Astrocyte (in vitro differentiated cells and primary cell): ENCODE measurements around the gene SNX13. TPM values are rescaled to one million over a fixed set of nuclear protein-coding genes. Genes with fewer than 3 reads are reported as not detected.

Experiments
- DNase-seq: peaks from one replicate; pipeline ENCODE4 v3.0.0-alpha.2; 2010; ENCODE audit warnings: low read depth
- FAIRE-seq: peaks from 2 replicates; lab custom pipeline; 2011; peaks lifted over from hg19 to GRCh38; lab: Jason Lieb, UNC
- H2AFZ ChIP-seq: 2 replicates; pipeline ENCODE4 v1.6.0; 2012; ENCODE audit warnings: low read depth, low read length, inconsistent platforms
- H3K27ac ChIP-seq: 2 replicates; pipeline ENCODE4 v1.5.1; 2011; ENCODE audit warnings: low read depth, low read length, inconsistent platforms
- H3K27me3 ChIP-seq: 2 replicates; pipeline ENCODE4 v1.6.0; 2011; ENCODE audit warnings: low read length, inconsistent platforms; ENCODE audit not compliant: insufficient read depth
- H3K36me3 ChIP-seq: 2 replicates; pipeline ENCODE4 v1.5.1; 2011; ENCODE audit warnings: low read length, inconsistent platforms; ENCODE audit not compliant: insufficient read depth
- H3K4me1 ChIP-seq: 2 replicates; pipeline ENCODE4 v1.5.1; 2011; ENCODE audit warnings: low read length, inconsistent platforms; ENCODE audit not compliant: insufficient read depth
- H3K4me2 ChIP-seq: 2 replicates; pipeline ENCODE4 v1.6.0; 2012; ENCODE audit warnings: low read length, inconsistent platforms
- H3K4me3 ChIP-seq: 2 replicates; pipeline ENCODE4 v1.5.1; 2011; ENCODE audit warnings: low read depth, mild to moderate bottlenecking, low read length, inconsistent platforms; ENCODE audit not compliant: insufficient read depth
- H3K79me2 ChIP-seq: 2 replicates; pipeline ENCODE4 v1.6.0; 2012; ENCODE audit warnings: mild to moderate bottlenecking, low read length, inconsistent platforms; ENCODE audit not compliant: insufficient read depth
- H3K9ac ChIP-seq: 2 replicates; pipeline ENCODE4 v1.6.0; 2012; ENCODE audit warnings: mild to moderate bottlenecking, low read length, inconsistent platforms
- H3K9me3 ChIP-seq: 2 replicates; pipeline ENCODE4 v1.5.1; 2012; ENCODE audit warnings: low read depth, mild to moderate bottlenecking, low read length, inconsistent platforms; ENCODE audit not compliant: insufficient read depth
- H4K20me1 ChIP-seq: 2 replicates; pipeline ENCODE4 v1.6.0; 2012; ENCODE audit warnings: low read length, inconsistent platforms; ENCODE audit not compliant: insufficient read depth
- H3K27ac Mint-ChIP-seq: one replicate; pipeline ENCODE4 v1.8.0; 2021; ENCODE audit warnings: mild to moderate bottlenecking, mixed read lengths; ENCODE audit not compliant: unreplicated experiment
- H3K27me3 Mint-ChIP-seq: one replicate; pipeline ENCODE4 v1.8.0; 2021; ENCODE audit warnings: low read depth, mixed read lengths; ENCODE audit not compliant: unreplicated experiment
- H3K36me3 Mint-ChIP-seq: one replicate; pipeline ENCODE4 v1.8.0; 2021; ENCODE audit warnings: low read depth, mixed read lengths; ENCODE audit not compliant: unreplicated experiment
- H3K4me1 Mint-ChIP-seq: one replicate; pipeline ENCODE4 v1.8.0; 2021; ENCODE audit warnings: low read depth, mixed read lengths; ENCODE audit not compliant: unreplicated experiment
- H3K4me3 Mint-ChIP-seq: one replicate; pipeline ENCODE4 v1.8.0; 2021; ENCODE audit warnings: mild to moderate bottlenecking, moderate library complexity, mixed read lengths; ENCODE audit not compliant: unreplicated experiment
- H3K9me3 Mint-ChIP-seq: one replicate; pipeline ENCODE4 v1.8.0; 2021; ENCODE audit warnings: mild to moderate bottlenecking, mixed read lengths; ENCODE audit not compliant: unreplicated experiment
- EZH2 ChIP-seq: IDR thresholded peaks from 2 replicates; pipeline ENCODE4 v1.6.1; 2012; ENCODE audit warnings: mild to moderate bottlenecking, low read length, inconsistent platforms; ENCODE audit not compliant: insufficient read depth
- total RNA-seq: library from RNA; stranded (reverse); gene quantifications from 2 replicates; pipeline ENCODE4 v1.2.1, GENCODE V29; 2021
- TF ChIP-seq, protein P1 (sequence below): IDR thresholded peaks from 2 replicates; pipeline ENCODE4 v1.5.1; 2011; ENCODE audit warnings: low read depth, mild to moderate bottlenecking, inconsistent platforms, low read length, moderate library complexity; ENCODE audit not compliant: insufficient read depth

The SNX13 gene
- total RNA-seq, 1 donor from 2014 or later, result 32.9 TPM

DNA sequence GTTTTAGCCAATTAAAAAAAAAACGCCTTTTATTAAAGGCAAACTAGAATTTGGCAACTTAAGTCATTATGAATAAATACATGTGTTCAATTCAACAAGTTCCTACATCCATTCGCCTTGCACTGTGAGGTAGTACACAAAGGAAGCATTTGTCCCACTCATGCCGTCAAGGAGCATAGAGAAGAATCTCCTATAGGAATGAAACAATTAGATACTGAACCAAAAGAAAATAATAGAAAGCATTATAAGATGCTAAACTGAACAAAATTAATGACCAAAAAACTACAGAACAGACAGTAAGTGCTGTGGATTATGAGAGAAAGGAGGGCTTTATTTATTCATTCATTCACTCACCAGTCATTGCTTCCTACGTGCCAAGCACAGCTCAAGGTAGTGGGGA lies 42.2 kb downstream of the SNX13 start:
- Histone ChIP-seq H3K4me1 (no peaks in the 10 kb centered on the region), H2AFZ (no peak overlapping the region), H3K9me3 (no peaks in the 10 kb centered on the region), H3K4me3 (no peak overlapping the region), H4K20me1 (peaks cover 25% of the 10 kb centered on the region), H3K4me2 (no peak overlapping the region), H3K36me3 (peaks cover 5% of the 10 kb centered on the region), H3K79me2 (peaks cover 22% of the 10 kb centered on the region), H3K27me3 (no peaks in the 10 kb centered on the region), H3K27ac (no peak overlapping the region), H3K9ac (no peak overlapping the region)
- no peaks in the 10 kb centered on the region for H3K36me3 Mint-ChIP-seq
- H3K27ac Mint-ChIP-seq, result no peak overlapping the region
- no peaks in the 10 kb centered on the region for H3K4me1 Mint-ChIP-seq
- H3K27me3 Mint-ChIP-seq, result no peaks in the 10 kb centered on the region
- TF ChIP-seq, protein P1, sequence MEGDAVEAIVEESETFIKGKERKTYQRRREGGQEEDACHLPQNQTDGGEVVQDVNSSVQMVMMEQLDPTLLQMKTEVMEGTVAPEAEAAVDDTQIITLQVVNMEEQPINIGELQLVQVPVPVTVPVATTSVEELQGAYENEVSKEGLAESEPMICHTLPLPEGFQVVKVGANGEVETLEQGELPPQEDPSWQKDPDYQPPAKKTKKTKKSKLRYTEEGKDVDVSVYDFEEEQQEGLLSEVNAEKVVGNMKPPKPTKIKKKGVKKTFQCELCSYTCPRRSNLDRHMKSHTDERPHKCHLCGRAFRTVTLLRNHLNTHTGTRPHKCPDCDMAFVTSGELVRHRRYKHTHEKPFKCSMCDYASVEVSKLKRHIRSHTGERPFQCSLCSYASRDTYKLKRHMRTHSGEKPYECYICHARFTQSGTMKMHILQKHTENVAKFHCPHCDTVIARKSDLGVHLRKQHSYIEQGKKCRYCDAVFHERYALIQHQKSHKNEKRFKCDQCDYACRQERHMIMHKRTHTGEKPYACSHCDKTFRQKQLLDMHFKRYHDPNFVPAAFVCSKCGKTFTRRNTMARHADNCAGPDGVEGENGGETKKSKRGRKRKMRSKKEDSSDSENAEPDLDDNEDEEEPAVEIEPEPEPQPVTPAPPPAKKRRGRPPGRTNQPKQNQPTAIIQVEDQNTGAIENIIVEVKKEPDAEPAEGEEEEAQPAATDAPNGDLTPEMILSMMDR, result no peak
- no peaks in the 10 kb centered on the region for H3K9me3 Mint-ChIP-seq
- no peak for DNase-seq
- no peak for FAIRE-seq
- no peak overlapping the region for H3K4me3 Mint-ChIP-seq

- Histone ChIP-seq H3K79me2 (no peaks in the 10 kb centered on the region), H3K27me3 (no peaks in the 10 kb centered on the region), H3K4me3 (no peak overlapping the region), H3K27ac (no peak overlapping the region), H3K36me3 (no peaks in the 10 kb centered on the region), H4K20me1 (no peaks in the 10 kb centered on the region), H3K9me3 (no peaks in the 10 kb centered on the region), H3K9ac (no peak overlapping the region), H3K4me2 (no peak overlapping the region), H2AFZ (no peak overlapping the region), H3K4me1 (no peaks in the 10 kb centered on the region)
- no peak overlapping the region for H3K27ac Mint-ChIP-seq
- no peaks in the 10 kb centered on the region for H3K9me3 Mint-ChIP-seq
- H3K36me3 Mint-ChIP-seq, result peaks cover 2% of the 10 kb centered on the region
- FAIRE-seq, result no peak
- H3K27me3 Mint-ChIP-seq, result no peaks in the 10 kb centered on the region
- no peak overlapping the region for H3K4me3 Mint-ChIP-seq
- DNase-seq, result no peak
- no peaks in the 10 kb centered on the region for H3K4me1 Mint-ChIP-seq
- no peak for TF ChIP-seq EZH2
- TF ChIP-seq, protein P1, result no peak
Observed at GRCh38 chr7:17887286-17887685, 53.0 kb downstream of the SNX13 start.

GRCh38 chr7:17882685-17883084 lies 57.6 kb downstream of the SNX13 start:
- DNase-seq (no peak), FAIRE-seq (no peak)
- H3K9me3 Mint-ChIP-seq, result no peaks in the 10 kb centered on the region
- H3K9ac ChIP-seq, result no peak overlapping the region
- no peak overlapping the region for H2AFZ ChIP-seq
- H3K4me1 ChIP-seq, result no peaks in the 10 kb centered on the region
- H3K79me2 ChIP-seq, result no peaks in the 10 kb centered on the region
- no peak overlapping the region for H3K4me3 ChIP-seq
- H3K9me3 ChIP-seq, result no peaks in the 10 kb centered on the region
- peaks cover 3% of the 10 kb centered on the region for H3K4me1 Mint-ChIP-seq
- no peaks in the 10 kb centered on the region for H3K27me3 ChIP-seq
- no peak for TF ChIP-seq EZH2
- TF ChIP-seq, protein P1, result no peak
- H3K36me3 Mint-ChIP-seq, result peaks cover 2% of the 10 kb centered on the region
- no peak overlapping the region for H3K27ac ChIP-seq
- H3K36me3 ChIP-seq, result peaks cover 4% of the 10 kb centered on the region
- H3K27me3 Mint-ChIP-seq, result no peaks in the 10 kb centered on the region
- no peak overlapping the region for H3K27ac Mint-ChIP-seq
- no peaks in the 10 kb centered on the region for H4K20me1 ChIP-seq
- H3K4me3 Mint-ChIP-seq, result no peak overlapping the region
- no peak overlapping the region for H3K4me2 ChIP-seq
